GM12864 (cell line): Measurements from ENCODE around the gene FGF12.

Source experiments
- DNase-seq: peaks from one replicate; pipeline ENCODE4 v3.0.0-alpha.2; 2011; ENCODE audit warnings: low read depth
- H3K4me3 ChIP-seq: 2 replicates; pipeline ENCODE4 v1.5.1; 2011; ENCODE audit warnings: mild to moderate bottlenecking, low read depth, low read length, control low read depth
- CTCF ChIP-seq: IDR thresholded peaks from 2 replicates; pipeline ENCODE4 v1.5.1; 2011; ENCODE audit warnings: low read depth, mild to moderate bottlenecking, moderate library complexity, low read length, control low read depth, inconsistent platforms; ENCODE audit errors: missing control alignments

Gene FGF12

GRCh38 chr3:192170659-192171058 lies 556.7 kb downstream of the FGF12 start:
- no peak for TF ChIP-seq CTCF
- H3K4me3 ChIP-seq = no peak overlapping the region
- DNase-seq = no peak

GRCh38 chr3:192170031-192170430 lies 557.3 kb downstream of the FGF12 start:
- no peak for TF ChIP-seq CTCF

GRCh38 chr3:192169332-192169915 lies 557.9 kb downstream of the FGF12 start:
- no peak for TF ChIP-seq CTCF
- no peak overlapping the region for H3K4me3 ChIP-seq
- DNase-seq = no peak

More at GRCh38 chr3:192170031-192170430, 557.3 kb downstream of the FGF12 start:
- H3K4me3 ChIP-seq = no peak overlapping the region
- DNase-seq = no peak

GRCh38 chr3:192168202-192168601 lies 559.1 kb downstream of the FGF12 start:
- no peak overlapping the region for H3K4me3 ChIP-seq
- DNase-seq = no peak
- TF ChIP-seq CTCF = no peak

GRCh38 chr3:192165552-192165951 lies 561.8 kb downstream of the FGF12 start:
- no peak for DNase-seq
- H3K4me3 ChIP-seq = no peak overlapping the region
- no peak for TF ChIP-seq CTCF

- no peak for TF ChIP-seq CTCF
- DNase-seq = no peak
- no peak overlapping the region for H3K4me3 ChIP-seq
Observed at GRCh38 chr3:192161661-192162060, 565.7 kb downstream of the FGF12 start.

- no peak overlapping the region for H3K4me3 ChIP-seq
- no peak for DNase-seq
- TF ChIP-seq CTCF = no peak
Observed at GRCh38 chr3:192156382-192156781, 571.0 kb downstream of the FGF12 start.
